Stimulated activated CD4-positive, alpha-beta T cell treated with anti-CD3 and anti-CD28 coated beads, Interleukin-4, amount 100 ng/mL, for 48 hours (primary cell): ENCODE measurements around the gene KCNJ13.
"Not testable (repeated sequence)": the region's sequence is repeated elsewhere in the genome, so short reads cannot be mapped to it uniquely, and the experiment has no call there.

Experiments
- DNase-seq, 2 donors: peaks; one replicate each; pipeline ENCODE4 v3.0.0-alpha.2; 2020; ENCODE audit warnings: low read depth in 2 of 2

Gene KCNJ13

DNA sequence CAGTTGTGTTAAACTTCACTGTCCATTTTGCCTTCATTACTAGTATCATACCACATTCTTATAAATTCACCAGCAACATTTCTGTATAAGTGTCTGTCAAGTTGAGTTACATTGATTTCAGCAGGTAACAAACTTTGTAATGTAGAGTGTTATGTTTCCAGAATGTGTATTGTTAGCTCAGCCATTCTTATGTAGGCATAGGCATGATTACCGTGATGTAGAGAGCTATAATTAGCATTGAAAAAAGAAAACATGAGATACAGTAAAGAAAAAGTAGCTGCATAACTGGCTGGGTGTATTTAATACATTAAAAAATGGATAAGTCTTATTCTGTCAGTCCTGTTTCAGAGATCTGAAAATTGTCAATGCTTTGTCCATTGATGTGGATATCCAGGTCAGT lies 8.5 kb downstream of the KCNJ13 start:
- no peak for DNase-seq

GRCh38 chr2:232761301-232761907 lies 15.0 kb downstream of the KCNJ13 start:
- DNase-seq, result peak in 1 of 2 donors; percentile 9

DNA sequence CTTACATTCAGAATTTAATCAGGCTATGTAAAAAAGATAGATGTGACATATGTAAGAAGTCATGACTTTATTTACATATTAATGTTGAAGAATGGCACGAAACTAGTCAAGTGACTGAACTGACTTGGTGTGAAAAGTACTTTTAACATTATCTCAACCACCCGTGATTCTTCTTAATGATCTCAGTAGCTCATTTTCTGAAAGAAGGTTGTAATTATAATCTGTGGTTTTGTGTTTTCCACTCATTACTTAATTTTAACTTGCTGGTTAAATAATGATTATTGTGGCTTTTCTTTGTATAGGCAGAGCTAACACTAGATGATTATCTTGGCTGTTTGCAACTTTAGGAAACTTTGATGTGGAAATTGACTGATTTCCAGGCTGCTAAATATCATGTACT lies 18.5 kb downstream of the KCNJ13 start:
- DNase-seq, result no peak

- no peak for DNase-seq
Observed at GRCh38 chr2:232750135-232750671, 26.2 kb downstream of the KCNJ13 start.

DNA sequence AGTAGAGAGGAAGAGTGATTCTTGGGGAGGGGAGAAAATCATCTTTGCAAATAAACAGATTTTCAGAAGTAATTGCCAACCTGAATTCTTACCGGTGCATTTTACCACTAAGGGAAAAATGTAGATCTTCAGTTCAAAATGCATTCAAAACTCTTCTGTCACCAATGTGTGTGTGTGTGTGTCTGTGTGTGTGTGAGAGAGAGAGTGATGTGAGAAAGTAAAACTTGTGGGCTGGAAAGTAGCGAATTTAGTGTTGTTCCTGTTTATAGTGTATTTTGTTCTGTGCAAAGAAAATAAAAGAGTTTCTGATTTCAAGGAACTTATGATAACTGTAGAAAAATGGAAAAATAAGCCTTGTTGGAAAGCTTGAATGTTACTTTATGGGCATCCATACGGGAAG lies 27.0 kb downstream of the KCNJ13 start:
- no peak for DNase-seq

DNA sequence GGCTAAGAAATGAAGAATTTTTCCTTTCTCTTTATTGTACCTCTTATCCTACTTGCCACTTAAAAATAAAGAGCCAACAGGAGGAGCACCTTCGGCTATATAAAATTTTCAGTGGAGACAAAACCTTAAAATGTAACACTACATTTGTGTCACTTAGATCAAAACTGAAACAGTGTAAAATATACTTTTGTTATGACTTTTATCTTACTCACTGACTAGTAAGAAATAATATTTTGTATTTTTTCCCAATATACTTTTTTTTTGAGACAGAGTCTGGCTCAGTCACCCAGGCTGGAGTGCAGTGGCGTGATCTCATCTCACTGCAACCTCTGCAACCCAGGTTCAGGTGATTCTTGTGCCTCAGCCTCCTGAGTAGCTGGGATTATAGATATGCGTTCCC lies 28.3 kb downstream of the KCNJ13 start:
- no peak for DNase-seq

GRCh38 chr2:232744963-232745362 lies 31.4 kb downstream of the KCNJ13 start:
- no peak for DNase-seq

GRCh38 chr2:232741972-232742371 lies 34.4 kb downstream of the KCNJ13 start:
- DNase-seq, result no peak

- no peak for DNase-seq
Observed at GRCh38 chr2:232741294-232741693, 35.1 kb downstream of the KCNJ13 start.

- DNase-seq, result no peak
Observed at GRCh38 chr2:232731470-232731869, 44.9 kb downstream of the KCNJ13 start.

DNA sequence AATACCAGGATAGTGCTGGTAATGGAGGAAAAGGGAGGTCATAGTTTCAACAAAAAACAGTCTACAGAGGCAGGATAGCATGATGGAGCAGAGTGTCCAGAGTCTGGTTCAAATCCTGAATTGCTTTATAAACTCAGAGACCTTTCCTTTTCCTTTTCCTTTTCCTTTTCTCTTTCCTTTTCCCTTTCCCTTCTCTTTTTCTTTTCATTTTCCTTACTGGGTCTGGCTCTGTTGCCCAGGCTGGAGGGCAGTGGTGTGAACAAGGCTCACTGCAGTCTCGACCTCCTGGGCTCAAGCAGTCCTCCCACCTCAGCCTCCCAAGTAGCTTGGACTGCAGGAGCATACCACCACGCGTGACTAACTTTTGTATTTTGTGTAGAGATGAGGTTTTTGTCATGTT lies 47.6 kb downstream of the KCNJ13 start:
- DNase-seq, result no peak

DNA sequence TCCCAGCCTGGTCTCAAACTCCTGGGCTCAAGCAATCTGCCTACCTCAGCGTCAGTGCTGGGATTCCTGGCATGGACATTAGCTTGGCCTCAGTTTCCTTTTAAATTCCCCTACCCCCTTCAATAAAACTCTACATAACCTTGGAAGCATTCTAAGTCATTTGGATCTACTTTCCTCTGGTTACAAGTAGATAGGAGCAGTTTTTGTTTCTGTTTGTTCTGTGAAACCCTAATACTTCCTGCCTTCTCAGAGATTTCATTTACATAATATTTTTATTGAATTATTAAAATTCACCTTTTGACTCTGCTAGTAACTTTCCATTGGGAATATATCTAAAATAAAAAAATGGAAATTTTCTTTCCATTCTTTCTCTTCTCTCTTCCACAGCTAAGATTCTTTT lies 53.3 kb downstream of the KCNJ13 start:
- DNase-seq, result no peak

DNA sequence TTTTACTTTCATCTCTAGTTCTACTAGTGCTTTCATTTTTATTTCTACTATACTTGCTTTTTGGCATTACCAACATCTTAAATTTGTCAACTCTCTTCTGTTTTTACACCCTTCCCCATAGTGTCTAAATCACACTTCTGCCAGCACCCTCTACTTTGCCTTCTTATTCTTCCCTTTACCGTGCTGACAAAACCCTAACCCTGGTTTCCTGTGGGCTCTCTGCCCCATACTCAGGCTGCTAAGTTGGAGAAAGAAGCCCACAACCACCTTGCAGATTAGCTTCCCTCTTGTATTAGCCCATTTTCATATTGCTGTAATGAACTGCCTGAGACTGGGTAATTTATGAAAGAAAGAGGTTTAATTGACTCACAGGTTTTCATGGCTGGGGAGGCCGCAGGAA lies 54.5 kb downstream of the KCNJ13 start:
- no peak for DNase-seq

DNA sequence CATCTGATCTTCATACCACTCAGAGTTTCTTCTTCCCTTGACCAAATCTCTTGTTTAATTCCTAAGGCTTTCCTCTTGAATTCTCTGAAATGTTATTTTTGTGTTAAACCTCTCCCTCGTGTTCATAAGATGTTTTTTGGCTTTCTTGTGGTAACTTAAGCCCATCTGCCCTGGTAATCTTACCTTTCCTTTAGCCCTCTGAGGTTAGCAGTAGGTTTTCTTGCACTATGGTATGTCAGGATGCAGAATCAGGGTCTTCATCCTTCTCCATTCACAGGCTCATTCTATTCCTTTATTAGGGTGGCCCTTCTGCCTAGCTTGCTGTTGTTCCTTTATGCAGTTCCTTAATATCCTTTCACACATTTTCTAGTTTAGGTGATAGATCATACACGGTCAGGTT lies 55.1 kb downstream of the KCNJ13 start:
- DNase-seq, result no peak

GRCh38 chr2:232720056-232720455 lies 56.3 kb downstream of the KCNJ13 start:
- not testable (repeated sequence) for DNase-seq
